BJ (cell line): ENCODE results near the gene TMEM185B. TPM values are rescaled to one million over a fixed set of nuclear protein-coding genes. Genes with fewer than 3 reads are reported as not detected.
A peak's percentile ranks its signal among the peaks of the same experiment; 100 is the strongest.

Experiments
- CTCF ChIA-PET: fragments of 350-600 bp; formaldehyde crosslinking; extraction: SDS; loops from one replicate; lab custom pipeline; 2021; ENCODE audit warnings: antibody characterized with exemption, inconsistent platforms; lab: Yijun Ruan, JAX
- POLR2A ChIA-PET: fragments of 300-600 bp; sonication (Branson Sonifier 250); formaldehyde crosslinking; extraction: SDS; loops from one replicate; lab custom pipeline; 2021; ENCODE audit warnings: antibody characterized with exemption; lab: Charles Lee
- DNase-seq: peaks from one replicate; pipeline ENCODE4 v3.0.0-alpha.2; 2011; ENCODE audit warnings: low read depth
- H3K27me3 ChIP-seq: 2 replicates; pipeline ENCODE4 v1.6.0; 2011; ENCODE audit warnings: low read length; ENCODE audit not compliant: control insufficient read depth, insufficient read depth
- H3K36me3 ChIP-seq: 2 replicates; pipeline ENCODE4 v1.5.1; 2011; ENCODE audit warnings: low read length; ENCODE audit not compliant: control insufficient read depth, insufficient read depth
- H3K4me3 ChIP-seq: 2 replicates; pipeline ENCODE4 v1.5.1; 2011; ENCODE audit warnings: low read depth, mild to moderate bottlenecking, control low read depth, low read length
- CTCF ChIP-seq: IDR thresholded peaks from 2 replicates; pipeline ENCODE4 v1.5.1; 2011; ENCODE audit warnings: low read depth, mild to moderate bottlenecking, control low read depth, inconsistent platforms, low read length, moderate library complexity; ENCODE audit not compliant: insufficient read depth
- polyA plus RNA-seq: library from polyadenylated mRNA; depleted of rRNA; stranded (reverse); fragments of >200 nt; gene quantifications from 2 replicates; pipeline ENCODE4 v1.2.3, GENCODE V29; 2011

The TMEM185B gene
- polyA plus RNA-seq, 1 experiment = 32.0 TPM

DNA sequence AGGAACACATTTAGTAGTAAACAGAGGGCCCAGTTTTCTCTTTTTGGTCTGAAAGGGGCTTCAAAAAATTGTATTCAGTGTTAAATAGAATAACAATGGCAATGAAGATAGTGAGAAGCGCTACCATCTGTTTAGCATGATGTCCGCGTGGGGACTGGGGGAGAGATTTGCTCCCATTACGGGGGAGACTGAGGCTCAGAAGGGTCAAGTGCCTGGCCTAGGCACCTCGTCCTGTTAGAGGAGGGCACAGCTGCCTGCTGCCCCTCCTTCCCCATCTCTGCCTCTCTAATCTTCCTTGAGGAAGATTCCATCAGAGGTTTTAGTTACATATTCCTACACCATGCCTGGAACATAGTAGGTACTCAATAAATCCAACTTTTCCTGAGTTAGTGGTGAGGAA lies 10.1 kb upstream of the TMEM185B start:
- POLR2A ChIA-PET = no interaction called here

GRCh38 chr2:120231974-120232635 lies 8.9 kb upstream of the TMEM185B start:
- no peak for TF ChIP-seq CTCF
- ChIA-PET POLR2A (no interaction called here), CTCF (interaction anchor here (1.0 to 1.6 kb wide), 3 partner anchors 9 to 81 kb away, joined by 3 to 6 read pairs (median 3); partner anchors contain the start of genes RALB and TMEM185B)
- Histone ChIP-seq H3K36me3 (no peaks in the 10 kb centered on the region), H3K27me3 (no peaks in the 10 kb centered on the region), H3K4me3 (peak overlapping the region; percentile 23)
- no peak for DNase-seq

More for the DNA sequence above, 10.1 kb upstream of the TMEM185B start:
- H3K4me3 ChIP-seq = no peak overlapping the region
- CTCF ChIA-PET = interaction anchor here (0.6 to 1.2 kb wide), 2 partner anchors 10 to 22 kb away, joined by 3 to 4 read pairs; partner anchors contain the start of gene TMEM185B
- TF ChIP-seq CTCF = no peak
- DNase-seq = no peak
- H3K36me3 ChIP-seq = no peaks in the 10 kb centered on the region
- no peaks in the 10 kb centered on the region for H3K27me3 ChIP-seq

- Histone ChIP-seq H3K36me3 (no peaks in the 10 kb centered on the region), H3K4me3 (no peak overlapping the region), H3K27me3 (no peaks in the 10 kb centered on the region)
- CTCF ChIA-PET = interaction anchor here (1.6 kb wide), 1 partner anchor 21 kb away, joined by 3 read pairs; the partner anchor contains the start of gene RALB
- no peak for TF ChIP-seq CTCF
- POLR2A ChIA-PET = no interaction called here
- no peak for DNase-seq
Measured at GRCh38 chr2:120231564-120231973, 8.4 kb upstream of the TMEM185B start.

- Histone ChIP-seq H3K27me3 (no peaks in the 10 kb centered on the region), H3K4me3 (no peak overlapping the region), H3K36me3 (no peaks in the 10 kb centered on the region)
- TF ChIP-seq CTCF = no peak
- DNase-seq = no peak
- ChIA-PET CTCF (interaction anchor here (1.4 to 3.9 kb wide), 3 partner anchors 9 to 83 kb away, joined by 3 to 11 read pairs (median 4); partner anchors contain the start of gene RALB), POLR2A (no interaction called here)
Measured at GRCh38 chr2:120230515-120231471, 7.6 kb upstream of the TMEM185B start.

GRCh38 chr2:120229341-120229740 lies 6.1 kb upstream of the TMEM185B start:
- Histone ChIP-seq H3K36me3 (no peaks in the 10 kb centered on the region), H3K27me3 (no peaks in the 10 kb centered on the region), H3K4me3 (no peak overlapping the region)
- no peak for TF ChIP-seq CTCF
- ChIA-PET POLR2A (no interaction called here), CTCF (interaction anchor here (1.4 to 3.9 kb wide), 2 partner anchors 10 to 84 kb away, joined by 4 to 11 read pairs; no protein-coding TSS in a partner anchor)
- DNase-seq = no peak
